Loucy (cell line): ENCODE data around the gene PLCB3.

Experiments used
- H2AFZ ChIP-seq: fragments of 200-600 bp; sonication (generic); 2 replicates; pipeline ENCODE4 v1.6.0; 2016; ENCODE audit warnings: antibody characterized with exemption, mild to moderate bottlenecking, low read length, moderate library complexity
- H3F3A ChIP-seq: fragments of 200-600 bp; 2 replicates; pipeline ENCODE4 v1.6.0; 2016; ENCODE audit warnings: antibody characterized with exemption, low read depth, mild to moderate bottlenecking
- H3K27me3 ChIP-seq: fragments of 200-600 bp; sonication (generic); 2 replicates; pipeline ENCODE4 v1.6.1; 2014; ENCODE audit warnings: low read length, mild to moderate bottlenecking; ENCODE audit not compliant: insufficient read depth, poor library complexity, severe bottlenecking
- H3K36me3 ChIP-seq: fragments of 200-600 bp; sonication (generic); 2 replicates; pipeline ENCODE4 v1.6.1; 2016; ENCODE audit warnings: low read length; ENCODE audit not compliant: insufficient read depth
- H3K4me1 ChIP-seq: fragments of 200-600 bp; sonication (generic); 2 replicates; pipeline ENCODE4 v1.5.1; 2014; ENCODE audit warnings: low read length, mild to moderate bottlenecking; ENCODE audit not compliant: insufficient read depth, poor library complexity, severe bottlenecking
- H3K4me2 ChIP-seq: fragments of 200-600 bp; sonication (generic); 2 replicates; pipeline ENCODE4 v1.6.0; 2014; ENCODE audit warnings: antibody characterized with exemption, low read length, low read depth, mild to moderate bottlenecking; ENCODE audit not compliant: poor library complexity, severe bottlenecking
- H3K4me3 ChIP-seq: fragments of 200-600 bp; sonication (generic); 2 replicates; pipeline ENCODE4 v1.5.1; 2014; ENCODE audit warnings: low read length, mild to moderate bottlenecking, mixed read lengths; ENCODE audit not compliant: poor library complexity, severe bottlenecking
- H3K79me2 ChIP-seq: fragments of 200-600 bp; sonication (generic); 2 replicates; pipeline ENCODE4 v1.6.1; 2014; ENCODE audit warnings: low read length; ENCODE audit not compliant: insufficient read depth
- H3K9ac ChIP-seq: fragments of 200-600 bp; sonication (generic); 2 replicates; pipeline ENCODE4 v1.6.0; 2014; ENCODE audit warnings: mild to moderate bottlenecking, low read depth, low read length, moderate library complexity; ENCODE audit not compliant: poor library complexity, severe bottlenecking
- H3K9me2 ChIP-seq: fragments of 200-600 bp; sonication (generic); replicated peaks from 2 replicates; pipeline ENCODE4 v1.6.1; 2016; ENCODE audit warnings: low read depth, low read length, mixed read lengths
- H3K9me3 ChIP-seq: fragments of 200-600 bp; sonication (generic); 2 replicates; pipeline ENCODE4 v1.6.1; 2014; ENCODE audit warnings: mild to moderate bottlenecking, antibody characterized with exemption, low read length, low read depth; ENCODE audit not compliant: insufficient read depth
- H4K20me1 ChIP-seq: fragments of 200-600 bp; sonication (generic); 2 replicates; pipeline ENCODE4 v1.6.0; 2014; ENCODE audit warnings: antibody characterized with exemption, low read length, mild to moderate bottlenecking; ENCODE audit not compliant: insufficient read depth, poor library complexity, severe bottlenecking
- EZH2phosphoT487 ChIP-seq: fragments of 200-600 bp; IDR thresholded peaks from 2 replicates; pipeline ENCODE4 v1.6.1; 2018; ENCODE audit warnings: antibody characterized with exemption, mild to moderate bottlenecking, moderate library complexity, borderline replicate concordance
- TF ChIP-seq, protein P1 (sequence below): fragments of 200-600 bp; sonication (generic); conservative IDR thresholded peaks from 2 replicates; pipeline ENCODE4 v1.5.1; 2014; ENCODE audit warnings: mild to moderate bottlenecking, antibody characterized with exemption, low read length

The PLCB3 gene

GRCh38 chr11:64288353-64288750, 37.0 kb downstream of the PLCB3 start:
- no peak for TF ChIP-seq EZH2phosphoT487
- TF ChIP-seq, protein P1, sequence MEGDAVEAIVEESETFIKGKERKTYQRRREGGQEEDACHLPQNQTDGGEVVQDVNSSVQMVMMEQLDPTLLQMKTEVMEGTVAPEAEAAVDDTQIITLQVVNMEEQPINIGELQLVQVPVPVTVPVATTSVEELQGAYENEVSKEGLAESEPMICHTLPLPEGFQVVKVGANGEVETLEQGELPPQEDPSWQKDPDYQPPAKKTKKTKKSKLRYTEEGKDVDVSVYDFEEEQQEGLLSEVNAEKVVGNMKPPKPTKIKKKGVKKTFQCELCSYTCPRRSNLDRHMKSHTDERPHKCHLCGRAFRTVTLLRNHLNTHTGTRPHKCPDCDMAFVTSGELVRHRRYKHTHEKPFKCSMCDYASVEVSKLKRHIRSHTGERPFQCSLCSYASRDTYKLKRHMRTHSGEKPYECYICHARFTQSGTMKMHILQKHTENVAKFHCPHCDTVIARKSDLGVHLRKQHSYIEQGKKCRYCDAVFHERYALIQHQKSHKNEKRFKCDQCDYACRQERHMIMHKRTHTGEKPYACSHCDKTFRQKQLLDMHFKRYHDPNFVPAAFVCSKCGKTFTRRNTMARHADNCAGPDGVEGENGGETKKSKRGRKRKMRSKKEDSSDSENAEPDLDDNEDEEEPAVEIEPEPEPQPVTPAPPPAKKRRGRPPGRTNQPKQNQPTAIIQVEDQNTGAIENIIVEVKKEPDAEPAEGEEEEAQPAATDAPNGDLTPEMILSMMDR, result no peak
- H3K79me2 ChIP-seq, result peaks cover 8% of the 10 kb centered on the region; the same call in 1 of the 2 replicates
- no peak overlapping the region for H3K9ac ChIP-seq
- H3K4me1 ChIP-seq, result peaks cover 8% of the 10 kb centered on the region
- no peaks in the 10 kb centered on the region for H3K36me3 ChIP-seq
- no peaks in the 10 kb centered on the region for H4K20me1 ChIP-seq
- no peaks in the 10 kb centered on the region for H3K27me3 ChIP-seq
- H2AFZ ChIP-seq, result no peak overlapping the region
- H3K4me2 ChIP-seq, result no peak overlapping the region
- no peaks in the 10 kb centered on the region for H3K9me2 ChIP-seq
- H3F3A ChIP-seq, result no peaks in the 10 kb centered on the region
- no peaks in the 10 kb centered on the region for H3K9me3 ChIP-seq
- no peak overlapping the region for H3K4me3 ChIP-seq

- peaks cover 5% of the 10 kb centered on the region; the same call in 1 of the 2 replicates for H3K79me2 ChIP-seq
- no peaks in the 10 kb centered on the region for H3F3A ChIP-seq
- no peak overlapping the region for H3K4me2 ChIP-seq
- H3K9me3 ChIP-seq, result no peaks in the 10 kb centered on the region
- H3K36me3 ChIP-seq, result no peaks in the 10 kb centered on the region
- peaks cover 4% of the 10 kb centered on the region for H3K4me1 ChIP-seq
- no peaks in the 10 kb centered on the region for H4K20me1 ChIP-seq
- no peaks in the 10 kb centered on the region for H3K9me2 ChIP-seq
- no peak overlapping the region for H3K4me3 ChIP-seq
- TF ChIP-seq, protein P1, result no peak
- TF ChIP-seq EZH2phosphoT487, result no peak
- no peak overlapping the region for H3K9ac ChIP-seq
- H3K27me3 ChIP-seq, result no peaks in the 10 kb centered on the region
- H2AFZ ChIP-seq, result no peak overlapping the region
Measured at GRCh38 chr11:64289002-64289564, 37.8 kb downstream of the PLCB3 start.

- H4K20me1 ChIP-seq, result no peaks in the 10 kb centered on the region
- H3K79me2 ChIP-seq, result peaks cover 5% of the 10 kb centered on the region; the same call in 1 of the 2 replicates
- no peak for TF ChIP-seq EZH2phosphoT487
- TF ChIP-seq, protein P1, result no peak
- no peak overlapping the region for H2AFZ ChIP-seq
- H3K9me2 ChIP-seq, result no peaks in the 10 kb centered on the region
- H3K9ac ChIP-seq, result no peak overlapping the region
- H3K4me1 ChIP-seq, result peaks cover 3% of the 10 kb centered on the region
- no peak overlapping the region for H3K4me3 ChIP-seq
- H3F3A ChIP-seq, result no peaks in the 10 kb centered on the region
- H3K36me3 ChIP-seq, result no peaks in the 10 kb centered on the region
- no peak overlapping the region for H3K4me2 ChIP-seq
- H3K9me3 ChIP-seq, result no peaks in the 10 kb centered on the region
- H3K27me3 ChIP-seq, result no peaks in the 10 kb centered on the region
Measured at GRCh38 chr11:64290352-64291261, 39.3 kb downstream of the PLCB3 start.
